HepG2 (cell line): ENCODE results near the gene TLE5.

Experiments used
- CTCF ChIP-seq: sonication (generic); formaldehyde crosslinking; IDR thresholded peaks from 2 replicates; pipeline ENCODE4 v1.5.0; 2020; ENCODE audit warnings: mild to moderate bottlenecking, missing genetic modification reagents, moderate library complexity
- E2F1 ChIP-seq: sonication (generic); formaldehyde crosslinking; IDR thresholded peaks from 2 replicates; pipeline ENCODE4 v1.5.0; 2020; ENCODE audit warnings: missing genetic modification reagents
- ETS1 ChIP-seq: sonication (generic); formaldehyde crosslinking; IDR thresholded peaks from 2 replicates; pipeline ENCODE4 v1.4.0; 2020; ENCODE audit warnings: missing genetic modification reagents
- HNRNPL ChIP-seq: fragments of 200-400 bp; formaldehyde crosslinking; IDR thresholded peaks from 2 replicates; pipeline ENCODE4 v1.6.1; 2017; ENCODE audit warnings: mild to moderate bottlenecking, low read depth, low read length
- JDP2 ChIP-seq: sonication (generic); formaldehyde crosslinking; IDR thresholded peaks from 2 replicates; pipeline ENCODE4 v1.8.1; 2022; ENCODE audit warnings: missing genetic modification reagents, borderline replicate concordance
- MXI1 ChIP-seq: IDR thresholded peaks from 3 replicates; pipeline ENCODE4 v1.6.1; 2012; ENCODE audit warnings: low read depth, low read length, inconsistent platforms, borderline replicate concordance
- NFIC ChIP-seq: IDR thresholded peaks from 2 replicates; pipeline ENCODE4 v1.6.1; 2012; ENCODE audit warnings: mild to moderate bottlenecking, low read length, inconsistent platforms
- POLR2A ChIP-seq, 2 experiments: IDR thresholded peaks; 2 replicates each; pipeline ENCODE4 v1.6.1; 2011; ENCODE audit warnings: low read depth in 2 of 2, low read length in 2 of 2, mild to moderate bottlenecking in 1 of 2, moderate library complexity in 1 of 2; ENCODE audit not compliant: insufficient read depth in 1 of 2
- TIGD3 ChIP-seq: sonication (generic); formaldehyde crosslinking; IDR thresholded peaks from 2 replicates; pipeline ENCODE4 v1.5.1; 2020; ENCODE audit warnings: mild to moderate bottlenecking, missing genetic modification reagents, borderline replicate concordance
- UBTF ChIP-seq: sonication (generic); formaldehyde crosslinking; IDR thresholded peaks from 2 replicates; pipeline ENCODE4 v1.4.0; 2020; ENCODE audit warnings: mild to moderate bottlenecking, missing genetic modification reagents
- ZNF670 ChIP-seq: sonication (generic); formaldehyde crosslinking; IDR thresholded peaks from 2 replicates; pipeline ENCODE4 v1.8.0; 2022; ENCODE audit warnings: mild to moderate bottlenecking, missing genetic modification reagents, borderline replicate concordance

GRCh38 chr19:3020321-3020960, 41.9 kb downstream of the TLE5 start:
- TF ChIP-seq UBTF (CRISPR knock-in tag) = no peak
- TF ChIP-seq NFIC = no peak
- no peak for TF ChIP-seq ZNF670 (CRISPR knock-in tag)
- no peak for TF ChIP-seq ETS1
- no peak for TF ChIP-seq HNRNPL
- no peak for TF ChIP-seq MXI1
- no peak for TF ChIP-seq CTCF
- no peak for TF ChIP-seq E2F1 (CRISPR knock-in tag)
- no peak for TF ChIP-seq JDP2
- no peak for TF ChIP-seq POLR2A (IDR thresholded peaks at IDR 0.05; ENCODE audit: insufficient read depth in 1 of 2, low read depth in 2 of 2, low read length in 2 of 2)
- no peak for TF ChIP-seq TIGD3
